Left hindlimb (tissue), 1 donor: ENCODE results near the gene HOXB3.

Experiments used
- DNase-seq: peaks from one replicate; pipeline ENCODE4 v3.0.0-alpha.2; 2018

HOXB3 gene

DNA sequence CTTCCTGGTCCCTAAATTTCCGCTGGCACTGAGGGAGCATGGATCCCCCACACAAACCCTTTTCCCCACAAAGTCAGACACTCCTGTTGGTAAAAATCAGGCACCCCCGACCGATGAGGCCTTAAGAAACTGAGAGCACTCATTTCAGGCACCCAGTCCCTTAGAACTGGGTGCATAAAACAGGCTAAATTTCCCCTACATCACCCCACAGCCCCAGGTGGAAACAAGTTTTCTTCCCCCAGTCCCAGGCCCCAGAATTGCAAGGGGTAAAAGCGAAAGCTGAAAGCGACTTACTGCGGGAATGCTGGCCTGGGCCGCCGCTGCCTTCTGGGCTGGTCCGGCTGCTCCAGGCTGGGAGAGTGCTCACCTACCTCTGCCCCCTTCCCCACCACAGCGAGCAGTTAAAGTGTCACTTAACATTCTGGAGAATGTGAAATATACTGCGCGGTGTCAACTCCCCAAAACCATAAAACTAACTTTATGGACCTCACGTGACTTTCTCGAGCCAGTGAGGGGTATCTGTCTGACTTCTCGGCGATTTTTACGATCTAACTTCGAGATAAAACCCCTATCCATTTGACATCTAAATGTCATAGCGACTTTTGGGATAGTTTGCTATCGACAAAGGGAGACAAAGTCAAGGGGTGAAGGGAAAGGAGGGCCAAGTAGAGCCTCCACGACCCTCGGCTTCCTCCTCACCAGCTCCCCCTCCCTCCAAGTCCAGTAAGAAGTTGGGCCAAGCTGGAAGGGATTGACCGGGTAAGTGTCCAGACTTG is at the start of gene HOXB3:
Gene HOXB3 (minus strand): TSS at position 411 of the 776 bp plus-strand sequence. CDS start 37,767 bp downstream, outside the sequence.
- DNase-seq, result no peak

DNA sequence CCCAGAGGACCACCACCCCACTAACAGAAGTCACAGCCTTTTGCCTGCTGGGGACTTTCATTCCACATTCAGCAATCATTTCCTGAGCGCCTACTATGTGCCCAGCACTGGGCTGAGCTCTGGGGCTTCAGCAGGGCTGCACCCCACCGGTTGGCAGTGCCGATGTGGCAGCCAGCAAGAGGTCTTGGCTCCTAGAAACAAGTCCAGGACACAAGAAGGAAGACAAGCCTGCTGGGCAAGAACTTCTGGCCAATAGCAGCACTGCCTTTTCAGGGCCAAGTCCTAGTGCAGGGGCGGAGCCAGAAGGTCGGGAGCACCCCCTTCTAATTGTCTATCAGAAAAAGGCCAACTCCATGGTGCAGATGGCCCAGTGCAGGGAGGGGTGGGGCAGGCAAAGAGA is 49.1 kb upstream of the HOXB3 start:
- DNase-seq, result no peak

DNA sequence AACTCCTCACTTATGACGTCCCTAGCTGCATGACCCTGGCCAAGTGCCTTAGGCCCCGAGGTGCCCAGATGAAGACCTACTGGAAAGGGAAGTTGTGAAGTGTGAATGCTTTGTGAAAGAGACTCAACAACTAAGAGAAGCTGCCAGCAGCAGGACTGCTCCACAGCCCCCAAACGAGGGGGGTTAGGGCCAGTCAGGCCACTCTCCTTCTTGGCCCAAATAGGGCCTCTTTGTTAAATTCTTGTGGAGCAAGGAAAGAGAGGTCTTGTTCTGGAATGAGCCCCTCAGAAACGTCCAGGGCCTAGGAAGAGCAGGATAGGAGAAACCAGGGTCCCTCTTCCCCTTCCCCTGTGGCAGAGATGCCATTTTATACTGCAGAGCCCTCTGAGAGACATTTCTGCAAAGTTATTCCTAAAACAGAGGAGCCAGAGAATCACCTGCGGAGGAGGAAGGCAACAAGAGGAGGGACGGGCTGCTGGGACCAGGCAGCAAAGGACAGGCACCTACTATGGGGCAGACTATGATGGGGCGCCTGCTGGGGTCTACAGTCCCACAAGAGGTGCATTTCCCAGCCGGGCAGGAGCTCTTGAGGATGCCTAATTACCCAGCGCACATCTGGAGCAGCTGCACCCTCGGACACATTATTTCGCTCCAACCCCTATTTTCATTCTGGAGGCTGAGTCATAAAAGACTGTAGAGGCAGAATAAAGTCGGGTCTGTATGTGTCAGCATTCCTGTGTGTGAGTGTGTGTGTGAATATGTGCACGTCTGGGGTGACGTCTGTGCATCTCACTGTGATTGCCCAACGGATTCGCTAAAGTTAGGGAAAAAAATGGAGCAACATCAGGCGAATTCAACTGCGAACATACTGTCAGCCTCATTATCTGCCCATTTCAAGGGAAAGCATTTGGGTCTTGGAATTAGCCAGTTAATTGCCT is 47.6 kb upstream of the HOXB3 start:
- DNase-seq, result no peak

DNA sequence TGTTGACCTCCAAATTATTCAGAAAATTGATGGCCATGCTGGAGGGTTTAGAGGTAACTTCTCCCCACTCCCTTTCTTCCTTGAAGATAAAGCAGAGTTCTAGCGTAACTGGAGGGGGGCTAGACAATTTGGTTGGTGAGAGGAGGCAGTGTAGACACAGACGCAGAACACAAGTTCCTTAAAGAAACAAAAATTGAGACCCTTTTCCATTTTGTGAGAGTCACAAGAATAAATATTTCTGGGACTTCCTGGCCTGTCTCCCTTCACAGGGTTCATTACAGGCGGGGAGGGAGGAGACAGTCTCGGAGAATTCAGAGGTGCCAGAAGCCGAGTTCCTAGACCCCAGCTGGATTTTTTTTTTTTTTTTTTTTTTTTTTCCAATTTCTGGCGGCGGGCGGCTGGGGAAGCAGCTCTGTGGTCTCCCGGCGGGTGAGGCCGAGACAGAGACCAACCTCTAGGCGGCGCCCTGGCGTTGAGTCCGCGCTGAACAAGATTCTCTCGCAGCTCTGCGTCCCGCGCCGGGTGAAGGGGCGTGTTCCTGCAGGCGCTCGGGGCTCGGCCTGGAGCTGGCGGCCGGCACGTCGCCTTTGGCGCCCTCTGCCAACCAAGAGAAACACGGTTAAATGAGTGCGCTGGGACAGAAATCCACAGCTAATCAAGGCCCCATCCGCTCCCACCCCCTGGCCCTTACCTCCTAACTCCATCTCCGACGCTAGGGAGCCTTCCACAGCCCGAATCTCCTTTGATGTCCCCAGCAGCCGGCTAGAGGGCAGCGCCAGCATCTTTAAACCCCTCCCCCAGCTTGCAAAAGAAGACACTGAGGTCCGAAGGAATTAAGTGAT is 46.4 kb upstream of the HOXB3 start:
- peak; percentile 78 for DNase-seq

DNA sequence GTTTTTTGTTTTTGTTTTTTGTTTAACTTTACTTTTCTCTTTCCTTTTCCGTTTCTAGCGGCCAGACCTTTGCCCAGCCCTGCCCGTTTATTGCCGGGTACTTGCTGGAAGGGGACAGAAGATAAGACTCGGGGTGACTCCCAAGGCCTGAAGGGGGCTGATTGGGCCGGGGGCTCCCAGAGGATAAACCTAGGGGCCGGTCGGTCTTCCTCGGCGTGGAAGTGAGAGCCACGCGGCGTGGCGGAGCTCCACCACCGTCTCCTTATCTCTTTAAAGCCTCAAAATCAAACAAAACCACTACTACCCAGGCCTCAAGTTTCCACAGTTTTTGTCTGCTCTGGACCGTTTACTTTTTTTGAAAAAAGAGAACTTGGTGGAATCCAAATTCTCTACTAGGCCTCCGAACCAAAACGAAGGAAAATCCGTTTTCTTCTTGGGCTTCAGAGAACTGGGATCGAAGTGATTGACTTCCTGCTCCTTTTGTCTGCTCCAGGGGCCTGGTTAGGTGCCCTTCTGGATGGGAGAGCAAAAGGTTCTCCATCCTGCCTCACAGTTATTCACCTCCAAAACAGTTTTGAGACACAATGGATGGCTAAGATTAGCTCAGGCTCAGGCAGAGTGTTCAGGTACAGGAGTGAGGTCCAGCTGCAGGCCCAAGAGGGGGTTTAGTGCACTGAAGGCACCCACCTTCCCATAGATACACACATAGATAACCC is 44.6 kb upstream of the HOXB3 start:
- DNase-seq, result no peak

DNA sequence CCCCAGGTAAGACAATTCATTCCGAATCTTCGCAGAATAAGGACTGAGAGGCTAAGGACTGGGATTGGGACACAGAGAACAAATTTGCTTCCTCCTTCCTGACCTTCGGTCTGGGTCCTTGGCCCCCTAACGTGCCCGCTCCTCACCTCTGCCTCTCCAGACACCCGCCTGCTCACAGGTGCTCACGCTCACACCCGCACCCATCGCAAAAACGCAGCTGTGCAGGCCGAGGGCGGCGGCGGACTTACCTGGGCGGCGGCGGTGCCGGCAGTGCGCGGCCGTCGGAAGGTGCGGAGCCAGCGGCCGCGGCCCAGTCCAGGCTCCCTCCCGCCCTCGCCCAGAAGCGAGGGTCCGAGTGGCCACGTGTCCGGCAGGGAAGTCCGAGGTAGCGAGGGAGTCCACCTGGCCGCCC is 43.2 kb upstream of the HOXB3 start:
- no peak for DNase-seq

DNA sequence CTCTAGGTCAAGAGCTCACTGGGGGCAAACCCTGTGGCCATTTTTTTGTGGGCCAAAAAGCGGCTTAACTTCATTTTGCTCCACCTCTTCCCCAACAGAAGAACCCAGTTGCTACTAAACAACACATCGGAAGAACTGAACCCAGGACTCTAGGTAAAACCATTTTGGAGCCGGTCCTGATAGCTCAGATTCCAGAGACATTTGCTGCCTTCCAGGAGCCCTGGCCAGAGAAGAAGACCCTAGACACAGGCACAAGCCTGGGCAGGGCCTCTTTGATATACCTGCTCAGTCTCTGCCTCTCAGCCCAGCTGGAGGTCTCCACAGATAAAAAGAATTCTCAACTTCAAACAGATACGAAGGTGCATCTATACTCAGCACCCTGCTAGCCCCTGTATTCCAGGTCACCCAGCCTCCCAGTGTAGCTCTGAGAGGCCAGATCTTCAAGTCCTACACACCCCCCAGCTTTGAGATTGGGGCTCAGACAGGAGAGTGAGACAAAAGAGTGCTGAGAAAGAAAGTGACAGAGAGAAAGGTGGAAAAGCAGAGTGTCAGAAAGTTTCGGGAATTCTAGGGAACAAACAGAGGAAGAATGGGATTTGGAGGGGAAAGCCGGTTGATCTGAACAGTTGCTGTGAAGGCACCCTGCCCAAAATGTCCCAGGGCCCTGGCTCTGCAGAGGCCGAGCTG is 42.7 kb upstream of the HOXB3 start:
- DNase-seq, result no peak

DNA sequence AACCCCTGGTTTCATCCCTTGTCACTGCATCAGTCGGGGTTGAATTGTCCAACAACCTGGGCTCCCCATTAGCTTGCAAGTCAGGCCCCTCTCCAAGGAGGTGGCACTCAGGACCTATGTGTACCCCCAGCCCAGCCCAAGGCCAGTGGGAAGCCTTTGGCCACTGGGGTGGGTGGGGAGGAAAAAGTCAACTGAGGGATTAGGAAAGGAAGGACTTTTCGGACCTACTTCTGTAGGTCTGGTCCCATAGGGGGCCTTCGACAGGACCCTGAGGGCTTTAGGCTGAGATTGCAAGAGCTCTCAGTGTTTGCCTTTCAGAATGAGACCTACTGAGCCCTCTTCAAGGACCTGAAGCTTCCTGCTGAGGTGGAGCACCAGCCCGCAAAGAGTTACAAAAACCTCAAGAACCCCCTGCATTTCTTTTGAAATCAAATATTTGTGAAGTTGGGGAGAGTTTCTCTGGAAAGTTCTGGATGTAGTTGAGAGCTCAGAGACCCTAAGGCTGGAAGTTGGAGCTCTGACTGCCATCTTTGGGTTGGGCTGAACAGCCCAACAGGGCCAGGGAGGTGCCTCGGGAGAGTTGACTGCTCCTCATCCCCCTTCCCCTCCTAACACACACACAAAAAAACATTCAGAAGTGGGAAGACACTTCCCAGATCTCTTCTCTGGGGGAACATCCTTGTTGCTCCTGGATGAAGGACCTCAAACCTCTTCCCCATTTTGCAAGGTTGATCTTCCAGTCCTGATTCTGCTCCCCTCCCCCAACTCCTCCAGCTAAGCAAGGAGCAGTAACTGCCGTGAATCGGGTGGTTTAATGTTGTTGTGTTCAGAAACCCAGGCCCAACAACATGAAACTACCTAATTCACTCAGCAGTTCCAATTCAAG is 41.9 kb upstream of the HOXB3 start:
- DNase-seq, result no peak

DNA sequence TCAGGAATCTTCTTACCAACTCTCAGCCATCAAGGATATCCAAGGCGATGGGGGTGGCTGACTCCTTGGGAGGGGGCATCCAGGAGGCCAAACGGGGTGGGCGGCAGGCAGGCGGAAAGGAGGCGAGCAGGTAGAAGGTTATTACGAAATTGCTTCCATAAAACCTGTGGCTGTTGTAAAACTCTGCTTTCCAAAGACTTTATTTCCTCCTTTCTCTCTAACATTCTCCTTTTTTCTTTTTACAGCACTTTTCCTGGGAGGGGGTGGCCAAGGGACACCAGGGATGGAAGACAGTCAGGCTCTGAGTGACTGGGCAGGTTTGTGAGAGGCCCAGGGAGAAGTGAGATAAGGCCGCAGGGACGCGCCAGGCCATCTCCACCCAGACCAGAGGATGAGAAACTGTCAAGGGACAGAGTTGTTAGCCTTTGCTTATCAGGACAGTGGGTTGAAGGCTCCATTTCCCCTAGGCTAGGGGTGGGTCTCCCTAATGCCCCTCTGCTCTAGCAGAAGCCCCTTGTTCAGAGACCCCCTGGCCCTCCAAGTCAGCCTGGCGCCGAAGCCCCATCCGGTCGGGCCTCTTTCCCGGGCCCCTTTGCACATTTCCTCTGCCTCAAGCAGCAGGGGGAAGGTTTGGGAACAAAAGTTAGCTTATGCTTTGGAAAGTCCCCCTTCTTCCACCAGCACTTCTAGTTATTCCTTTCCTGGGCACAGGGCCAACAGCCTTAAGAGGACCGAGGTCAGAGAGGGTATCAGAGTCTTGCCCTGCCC is 41.1 kb upstream of the HOXB3 start:
- DNase-seq, result no peak

DNA sequence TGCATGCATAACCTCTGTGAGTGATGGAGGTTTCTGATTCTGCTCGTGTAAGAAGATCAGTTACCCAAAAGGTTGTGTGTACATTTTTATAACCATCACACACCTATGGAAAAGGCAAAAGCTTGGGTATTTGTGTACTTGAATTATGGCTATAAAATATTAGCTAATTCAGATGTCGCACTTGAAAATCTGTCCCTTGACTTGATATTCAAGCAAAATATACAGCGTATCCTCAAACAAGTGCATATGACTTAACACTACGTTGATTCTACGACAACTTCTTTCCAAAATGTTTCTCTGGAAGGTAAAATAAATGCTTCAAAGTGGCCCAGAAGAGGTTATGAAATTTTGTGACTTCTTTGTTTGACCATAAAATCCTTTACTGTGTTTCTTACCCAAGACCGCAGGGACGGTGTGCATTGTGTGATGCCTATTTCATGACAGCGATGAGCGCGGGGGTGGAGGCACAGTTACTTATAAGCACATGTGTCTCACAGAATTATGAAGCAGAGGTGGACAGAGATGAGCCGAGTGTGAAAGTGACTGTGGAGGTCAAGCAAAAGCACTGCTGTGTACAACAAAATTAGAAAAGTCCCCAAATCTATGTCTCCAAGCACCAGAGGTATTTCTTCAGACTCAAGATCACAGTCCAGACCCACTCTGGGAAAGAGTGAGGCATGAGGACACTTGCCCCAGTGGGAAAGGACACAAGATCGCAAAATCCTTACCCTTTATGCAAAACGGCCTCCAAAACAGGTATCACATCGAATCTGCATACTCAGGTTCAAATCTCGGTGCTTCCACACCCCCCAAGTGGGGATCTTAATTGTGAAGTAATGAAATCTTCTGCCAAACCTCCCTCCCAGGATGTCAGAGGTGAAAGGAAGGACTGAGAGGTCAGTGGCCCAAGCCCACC is 40.2 kb upstream of the HOXB3 start:
- DNase-seq, result no peak

DNA sequence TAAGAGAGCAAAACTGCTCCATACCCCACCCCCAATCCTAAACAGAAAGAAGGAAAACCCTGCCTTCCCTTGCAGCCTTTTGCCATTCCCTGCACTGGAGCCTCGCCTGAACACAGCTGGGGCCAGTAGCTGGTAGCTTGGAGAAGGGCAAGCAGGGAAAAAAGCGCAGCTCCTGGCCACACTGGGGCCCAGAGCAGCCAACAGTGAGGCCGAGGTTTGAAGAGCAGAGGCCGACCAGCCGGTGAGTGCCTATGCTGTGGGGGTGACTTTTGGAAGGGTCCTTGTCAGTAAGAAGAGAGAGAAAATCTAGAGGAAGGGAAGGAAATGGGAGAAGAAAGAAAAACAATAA is 39.3 kb upstream of the HOXB3 start:
- DNase-seq, result no peak

DNA sequence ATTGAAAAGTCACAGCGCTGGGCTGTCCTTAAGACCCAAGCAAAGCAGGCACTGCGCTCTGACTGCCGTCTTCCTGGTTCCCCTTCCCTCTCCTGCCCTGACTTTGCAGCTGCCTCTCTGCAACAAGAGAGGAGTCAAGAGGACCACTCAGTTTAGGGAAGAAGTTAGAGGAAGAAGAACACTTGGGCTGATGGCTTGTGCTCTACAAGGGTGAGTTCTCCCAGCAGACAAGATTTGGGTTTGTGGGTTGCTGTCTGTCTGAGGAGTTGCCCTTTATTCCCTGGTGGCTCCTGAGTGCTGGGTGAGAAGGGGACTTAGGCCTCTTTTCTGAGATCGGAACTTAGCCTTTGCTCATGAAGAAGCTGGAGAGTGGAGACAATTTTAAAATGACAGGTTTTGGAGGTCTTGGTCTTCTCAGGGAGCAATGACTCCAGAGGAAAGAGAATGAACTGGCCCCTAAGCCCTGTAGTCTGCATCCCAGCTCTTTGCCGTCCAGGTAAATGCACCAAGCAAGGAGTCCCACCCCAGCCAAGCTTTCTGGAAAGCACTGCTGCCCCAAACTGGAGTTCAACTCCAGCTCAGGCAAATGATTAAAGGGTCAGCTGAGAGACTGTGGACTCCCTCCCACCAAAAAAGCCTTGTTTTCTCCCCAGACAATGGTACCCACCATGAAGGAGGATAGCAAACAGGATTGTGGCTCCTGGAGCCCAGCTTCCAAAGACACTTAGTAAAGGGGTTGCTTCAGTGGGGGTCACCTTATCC is 38.8 kb upstream of the HOXB3 start:
- no peak for DNase-seq

DNA sequence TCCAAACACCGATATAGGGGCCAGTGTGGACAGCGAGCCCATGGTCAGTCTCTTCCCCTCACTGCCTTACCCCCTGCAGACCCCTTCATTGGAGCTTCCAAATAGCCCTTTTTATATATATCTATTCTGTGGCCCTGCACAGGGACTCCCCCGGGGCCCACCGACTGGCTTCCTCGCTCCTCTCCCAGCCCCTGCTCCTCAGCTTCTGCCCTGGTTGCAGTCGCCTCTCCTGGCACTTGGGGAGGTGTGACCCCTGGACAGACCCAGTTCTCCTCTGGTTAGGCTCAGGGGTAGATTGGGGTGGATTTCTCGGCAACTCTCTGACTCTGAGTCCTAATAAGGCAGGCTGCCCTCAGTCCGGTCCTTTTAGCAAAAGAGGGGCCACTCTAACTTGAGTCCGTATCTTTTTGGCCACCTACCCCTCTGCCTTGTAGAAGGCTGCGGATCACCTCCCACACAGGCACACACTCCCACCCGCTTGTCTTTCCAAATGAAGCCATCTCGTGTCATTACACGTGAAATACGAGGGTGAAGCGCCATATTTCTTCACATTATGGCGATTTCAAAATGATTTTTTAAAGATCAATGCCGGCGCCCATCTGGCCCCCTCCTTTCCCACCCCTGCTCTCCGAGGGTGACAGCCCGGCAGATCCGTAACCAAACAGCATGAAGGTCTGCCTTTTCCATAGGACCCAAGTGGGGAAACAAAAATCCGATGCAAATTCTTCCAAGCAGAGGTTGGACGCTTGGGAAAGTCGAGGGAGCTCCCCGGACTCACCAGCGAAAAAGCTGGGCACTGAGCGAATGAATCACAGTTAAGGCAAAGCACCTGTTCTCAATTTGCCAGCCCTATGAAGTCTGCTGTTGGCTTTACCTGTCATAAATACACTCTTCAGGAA is 37.8 kb upstream of the HOXB3 start:
- DNase-seq, result peak; percentile 17

DNA sequence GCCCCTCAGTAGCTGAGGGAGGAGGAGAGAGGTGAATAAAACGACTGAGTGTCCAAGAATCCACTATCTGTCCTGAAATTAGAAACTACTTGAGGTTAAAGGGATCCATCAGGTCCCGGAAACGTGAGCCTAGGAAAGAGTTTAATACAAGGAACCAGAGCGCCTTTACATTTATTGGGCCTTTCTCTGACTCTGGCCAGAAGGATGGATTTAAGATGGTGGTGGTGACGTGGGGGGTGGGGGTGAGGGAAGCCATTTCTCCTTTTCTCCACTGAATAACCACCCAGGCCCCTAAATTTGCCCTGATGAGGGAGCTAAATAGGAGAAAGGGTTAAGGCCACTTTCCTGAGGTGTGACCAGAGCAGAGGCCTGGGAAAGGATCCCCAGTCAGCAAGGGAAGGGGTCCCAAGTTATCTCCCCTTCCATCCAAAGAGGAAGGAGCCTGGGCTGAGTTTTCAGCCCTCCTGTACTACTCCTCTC is 37.1 kb upstream of the HOXB3 start:
- DNase-seq, result peak; percentile 20

DNA sequence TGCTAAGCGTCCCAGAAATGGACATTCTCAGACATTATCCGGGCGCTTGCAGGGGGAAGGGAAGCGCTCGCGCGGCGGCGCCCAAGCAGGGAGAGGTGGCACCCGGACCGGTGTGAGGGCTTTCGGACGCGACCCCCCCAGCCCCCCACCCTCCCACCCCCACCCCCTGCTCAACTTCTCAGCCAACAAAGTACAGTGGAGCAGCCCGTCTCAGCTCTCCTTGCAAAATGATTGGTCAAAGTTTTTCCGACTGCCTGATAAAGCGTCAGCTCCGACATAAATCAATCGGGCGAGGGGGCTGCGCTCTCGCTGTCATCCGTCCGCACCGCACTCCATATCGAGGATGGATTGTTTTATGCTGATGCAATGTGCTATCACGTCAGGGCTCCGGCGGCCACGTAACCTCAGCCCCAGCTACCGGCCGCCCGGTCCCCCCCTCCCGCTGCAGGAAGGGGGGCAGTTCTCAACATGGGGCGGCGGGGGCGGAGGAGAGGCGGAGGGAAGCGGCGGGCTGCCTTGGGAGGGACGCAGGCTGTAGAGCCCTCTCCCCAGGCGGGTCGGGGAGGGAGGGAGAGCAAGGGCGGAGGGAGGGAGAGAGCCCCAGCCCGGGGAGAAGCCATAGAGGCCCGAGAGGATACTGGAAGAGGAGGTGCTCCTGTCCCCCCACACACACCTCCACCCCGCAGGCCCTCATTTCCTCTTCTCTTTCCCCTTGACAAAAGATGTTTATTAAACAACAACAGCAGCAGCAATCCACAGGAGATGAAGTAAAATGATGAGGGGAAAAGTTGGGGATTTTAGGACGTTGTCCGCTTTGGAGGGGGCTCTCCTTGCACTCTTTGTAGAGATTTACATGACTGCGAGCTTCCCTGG is 36.4 kb upstream of the HOXB3 start, which contains the start of gene HOXB9:
Gene HOXB9 (minus strand): TSS at position 114 of the 873 bp plus-strand sequence. CDS start 89 bp downstream, at position 25.
- no peak for DNase-seq
